WI38 (cell line): ENCODE measurements around the gene ATE1.

ENCODE experiments used
- H3K4me3 ChIP-seq: 2 replicates; pipeline ENCODE4 v1.5.1; 2011; ENCODE audit warnings: low read depth, mild to moderate bottlenecking, control low read depth, low read length
- CTCF ChIP-seq: IDR thresholded peaks from 2 replicates; pipeline ENCODE4 v1.5.1; 2012; ENCODE audit warnings: low read depth, mild to moderate bottlenecking, control low read depth, low read length

The ATE1 gene

GRCh38 chr10:121911421-121911697 lies 16.5 kb downstream of the ATE1 start:
- no peak for TF ChIP-seq CTCF

DNA sequence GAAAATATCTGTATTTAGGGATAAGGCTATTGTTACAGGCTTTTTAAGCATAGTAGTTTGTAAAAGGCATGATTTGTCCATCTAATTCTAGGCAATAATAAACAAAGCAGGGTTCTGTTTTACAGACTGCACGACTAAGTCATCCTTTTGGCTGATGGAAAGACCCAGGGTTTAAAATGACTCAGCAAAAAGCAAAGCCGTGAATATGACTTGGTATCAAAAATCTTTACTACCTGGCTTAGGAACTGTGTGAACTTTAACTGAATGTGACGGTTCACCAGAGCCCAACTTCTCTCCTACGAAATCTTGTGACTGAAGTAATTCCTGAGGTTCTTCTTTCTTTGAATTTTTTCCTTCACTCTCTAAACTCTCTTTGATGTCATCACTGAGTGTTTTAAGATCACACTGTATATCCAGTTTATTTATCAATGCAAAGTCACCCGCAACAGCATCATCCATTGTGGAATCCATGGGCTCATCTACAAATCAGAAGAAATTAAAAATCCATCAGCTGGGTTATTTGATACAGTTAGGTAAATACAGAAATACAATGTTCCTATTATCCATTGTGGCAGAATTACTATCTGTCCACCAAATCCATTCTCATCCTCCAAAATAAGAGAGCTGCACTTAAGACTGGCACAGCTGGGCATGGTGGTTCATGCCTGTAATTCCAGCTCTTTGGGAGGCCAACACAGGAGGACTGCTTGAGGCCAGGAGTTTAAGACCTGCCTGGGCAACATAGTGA lies 17.0 kb downstream of the ATE1 start:
- TF ChIP-seq CTCF: no peak
- H3K4me3 ChIP-seq: no peak overlapping the region

More at GRCh38 chr10:121911421-121911697, 16.5 kb downstream of the ATE1 start:
- no peak overlapping the region for H3K4me3 ChIP-seq

DNA sequence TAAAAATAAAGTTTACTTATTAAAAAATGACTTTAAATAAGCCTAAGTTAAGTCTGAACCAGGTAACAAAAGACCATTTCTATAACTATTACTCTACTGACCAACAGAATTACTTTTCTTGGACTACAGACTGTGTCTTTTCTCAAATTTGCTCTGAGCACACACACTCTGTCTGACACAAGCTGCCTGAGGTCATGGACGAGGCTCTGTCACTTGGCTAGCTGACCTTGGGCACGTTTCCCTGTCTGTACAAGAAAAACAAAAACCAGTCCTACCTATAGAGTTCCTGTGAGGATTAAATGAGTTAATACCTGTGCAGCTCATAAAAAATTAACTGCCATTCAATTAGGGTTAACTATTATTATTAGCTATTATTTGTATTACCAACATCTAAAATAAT lies 22.9 kb downstream of the ATE1 start:
- TF ChIP-seq CTCF: no peak
- H3K4me3 ChIP-seq: no peak overlapping the region

- H3K4me3 ChIP-seq: no peak overlapping the region
- TF ChIP-seq CTCF: peak; percentile 48
Observed at GRCh38 chr10:121900443-121901174, 27.2 kb downstream of the ATE1 start.

- TF ChIP-seq CTCF: no peak
- no peak overlapping the region for H3K4me3 ChIP-seq
Observed at GRCh38 chr10:121899727-121900126, 28.1 kb downstream of the ATE1 start.

GRCh38 chr10:121891103-121891502 lies 36.7 kb downstream of the ATE1 start:
- no peak overlapping the region for H3K4me3 ChIP-seq
- TF ChIP-seq CTCF: no peak

DNA sequence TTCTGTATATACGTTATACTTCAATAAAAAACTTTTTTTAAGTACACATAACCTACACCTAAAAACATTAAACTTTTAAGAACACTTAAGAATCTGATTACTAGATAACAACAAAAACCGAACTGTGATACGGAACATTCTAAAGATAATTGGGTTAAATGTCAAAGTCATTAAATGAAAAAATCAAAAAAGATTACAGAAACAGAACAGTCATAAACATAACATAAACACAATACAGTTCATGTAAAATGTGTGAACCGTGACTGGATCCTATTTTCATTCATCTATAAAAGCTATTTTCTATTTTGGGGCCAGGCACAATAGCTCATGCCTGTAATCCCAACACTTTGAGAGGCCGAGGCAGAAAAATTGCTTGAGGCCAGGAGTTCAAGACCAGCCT lies 38.6 kb downstream of the ATE1 start:
- no peak for TF ChIP-seq CTCF
- no peak overlapping the region for H3K4me3 ChIP-seq
